Measurements from ENCODE around the gene MMAB.

MMAB gene

DNA sequence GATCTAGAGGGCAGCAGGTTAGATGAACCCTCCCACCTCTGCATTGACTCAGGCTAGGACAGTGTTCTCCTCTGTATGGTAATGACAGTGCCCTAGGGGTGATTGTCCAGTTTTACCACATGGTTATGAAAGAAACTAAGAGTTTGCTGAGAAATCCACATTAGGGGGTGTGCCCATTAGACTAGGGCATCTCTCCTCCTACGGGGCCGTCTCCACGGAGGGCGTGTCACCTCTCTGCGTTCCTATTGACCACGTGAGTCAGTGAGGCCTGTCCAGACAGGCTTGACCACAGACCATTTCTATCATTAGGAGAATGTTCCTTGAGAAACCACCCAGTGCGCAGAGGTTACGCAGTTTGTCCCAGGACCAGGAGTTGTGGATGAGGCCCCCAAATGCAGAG lies 8.6 kb upstream of the MMAB start:
- no peak for DNase-seq

DNA sequence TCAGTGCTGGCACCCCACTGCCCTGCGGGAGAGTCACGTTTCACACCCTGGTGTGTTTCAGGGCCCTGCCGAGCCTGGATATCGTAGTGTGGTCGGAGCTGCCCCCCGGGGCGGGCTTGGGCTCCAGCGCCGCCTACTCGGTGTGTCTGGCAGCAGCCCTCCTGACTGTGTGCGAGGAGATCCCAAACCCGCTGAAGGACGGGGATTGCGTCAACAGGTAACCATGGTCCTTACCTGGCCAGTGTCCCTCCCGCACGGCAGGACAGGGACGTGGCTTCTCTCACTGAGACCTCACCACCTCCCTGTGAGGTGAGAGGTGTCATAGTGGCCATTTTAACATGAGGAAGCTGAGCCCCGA lies 8.0 kb upstream of the MMAB start:
- no peak for DNase-seq

DNA sequence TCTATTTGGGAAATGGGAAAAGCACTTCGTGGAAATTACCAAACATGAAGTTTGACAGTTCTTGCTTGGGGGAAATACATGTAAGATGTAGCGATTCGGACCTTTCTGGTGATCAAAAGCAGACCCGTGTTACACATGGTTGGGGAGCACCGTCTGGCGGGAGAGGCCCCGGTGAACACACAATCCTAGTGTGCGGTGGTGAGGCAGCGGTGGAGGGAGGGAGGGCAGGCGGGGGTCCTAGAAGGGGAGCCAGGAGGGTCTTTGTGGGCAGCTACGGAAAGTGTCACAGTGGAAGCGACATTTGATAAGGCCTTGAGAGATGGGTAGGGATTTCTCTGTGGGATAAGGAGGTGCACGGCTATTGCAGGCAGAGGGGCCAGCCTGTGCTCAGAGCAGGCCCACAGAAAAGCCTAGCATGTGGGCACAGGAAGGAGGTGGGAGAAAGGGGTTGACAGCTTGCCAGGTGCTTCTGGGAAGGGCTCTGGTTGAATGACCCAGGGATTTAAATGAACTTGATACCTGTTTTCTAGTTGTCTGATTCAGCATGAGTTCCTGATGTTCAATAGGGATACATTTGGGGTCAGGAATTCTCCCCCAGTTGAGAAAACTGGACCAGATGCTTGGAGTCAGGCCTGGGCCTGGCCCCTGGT lies 7.5 kb upstream of the MMAB start:
- no peak for DNase-seq

DNA sequence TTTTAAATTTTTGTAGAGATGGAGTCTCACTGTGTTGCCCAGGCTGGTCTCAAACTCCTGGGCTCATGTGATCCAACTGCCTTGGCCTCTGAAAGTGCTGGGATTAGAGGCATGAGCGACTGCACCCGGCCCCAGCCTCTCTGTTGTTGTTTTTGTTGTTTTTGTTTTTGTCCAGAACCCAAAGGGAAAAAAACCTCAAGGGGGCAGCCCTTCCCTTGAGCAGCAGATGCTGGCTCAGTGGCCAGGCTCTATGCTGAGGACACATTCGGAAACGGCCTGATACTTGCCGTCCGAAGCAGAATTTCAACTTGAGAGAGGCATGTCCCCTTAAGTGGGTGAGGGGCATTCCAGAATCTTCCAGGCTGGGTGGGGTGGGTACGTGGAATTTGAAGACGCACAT lies 7.0 kb upstream of the MMAB start:
- no peak for DNase-seq

DNA sequence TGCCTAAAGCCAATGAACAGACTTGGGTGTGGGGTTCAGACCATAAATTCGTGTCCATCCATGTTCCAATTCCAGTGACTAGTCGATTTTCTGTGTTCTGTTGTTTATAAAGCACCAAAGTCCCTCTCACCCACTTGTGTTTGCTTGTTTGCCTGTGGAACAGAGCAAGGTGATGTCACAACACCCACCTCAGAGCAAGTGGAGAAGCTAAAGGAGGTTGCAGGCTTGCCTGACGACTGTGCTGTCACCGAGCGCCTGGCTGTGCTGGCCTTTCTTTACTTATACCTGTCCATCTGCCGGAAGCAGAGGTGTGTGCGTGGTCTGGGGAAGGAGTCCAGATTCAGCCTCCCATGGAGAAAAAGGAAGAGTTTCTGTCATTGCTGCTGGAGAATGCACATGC lies 6.3 kb upstream of the MMAB start:
- DNase-seq: no peak

DNA sequence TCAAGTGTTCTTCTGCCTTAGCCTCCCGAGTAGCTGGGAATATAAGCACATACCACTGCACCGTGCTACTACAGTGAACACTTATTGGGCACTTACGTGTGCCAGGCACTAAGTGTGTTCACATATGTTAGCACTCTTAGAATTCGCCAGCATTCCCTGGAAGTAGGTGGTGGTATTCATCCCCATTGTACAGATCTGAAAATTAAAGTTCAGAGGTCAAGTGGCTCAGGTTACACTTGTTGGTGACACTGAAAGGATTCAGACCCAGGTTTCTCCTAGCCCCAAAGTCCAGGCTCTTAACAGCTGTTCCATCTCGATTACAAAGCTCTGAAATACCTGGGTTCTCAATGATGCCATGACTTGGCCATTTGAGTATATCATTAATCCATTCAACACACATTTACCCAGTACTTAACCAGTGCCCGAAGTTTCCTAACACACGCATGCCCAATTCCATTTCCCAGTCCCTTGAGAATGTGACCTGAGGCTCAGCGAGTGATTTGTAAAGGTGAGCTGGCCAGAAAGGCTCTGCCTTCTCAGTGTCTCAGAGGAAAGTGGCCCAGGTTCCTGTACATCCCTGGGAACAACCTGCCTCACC lies 5.1 kb upstream of the MMAB start:
- DNase-seq: no peak

DNA sequence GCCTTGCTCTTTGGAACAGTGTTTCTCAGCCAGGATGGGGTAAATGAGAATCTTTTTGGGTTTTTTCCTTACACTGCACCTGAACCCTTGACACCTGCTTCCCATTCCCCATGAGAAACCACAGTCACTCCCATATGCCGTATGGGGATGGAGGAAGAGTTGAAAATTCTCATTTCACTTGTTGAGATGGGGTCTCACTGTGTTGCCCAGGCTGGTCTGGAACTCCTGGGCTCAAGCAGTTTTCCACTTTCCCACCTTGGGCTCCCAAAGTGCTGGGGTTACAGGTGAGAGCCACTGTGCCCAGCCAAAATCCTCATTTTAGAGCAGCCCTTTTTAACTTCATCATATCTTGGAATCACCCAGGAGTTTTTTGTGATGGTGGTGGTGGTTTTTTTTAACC lies 4.0 kb upstream of the MMAB start:
- no peak for DNase-seq

DNA sequence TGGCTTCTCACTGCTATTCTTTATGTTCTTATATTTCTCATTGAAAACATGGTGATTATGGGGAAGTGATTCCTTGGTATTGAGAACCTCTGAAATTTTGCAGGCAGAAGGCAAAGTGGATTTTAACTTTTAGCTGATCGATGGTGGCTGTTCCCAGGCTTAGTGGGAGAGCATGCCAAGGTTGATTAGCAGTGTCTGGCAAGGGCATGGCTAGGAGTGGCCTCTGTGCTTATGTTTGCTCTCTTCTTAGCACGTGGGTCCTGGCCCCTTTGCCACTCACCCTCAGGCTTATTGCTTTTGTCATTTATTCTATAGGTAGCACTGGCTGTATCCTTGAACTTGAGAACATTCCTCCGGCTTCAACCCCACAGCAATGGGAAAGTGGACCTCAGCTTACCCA lies 2.4 kb upstream of the MMAB start:
- no peak for DNase-seq

DNA sequence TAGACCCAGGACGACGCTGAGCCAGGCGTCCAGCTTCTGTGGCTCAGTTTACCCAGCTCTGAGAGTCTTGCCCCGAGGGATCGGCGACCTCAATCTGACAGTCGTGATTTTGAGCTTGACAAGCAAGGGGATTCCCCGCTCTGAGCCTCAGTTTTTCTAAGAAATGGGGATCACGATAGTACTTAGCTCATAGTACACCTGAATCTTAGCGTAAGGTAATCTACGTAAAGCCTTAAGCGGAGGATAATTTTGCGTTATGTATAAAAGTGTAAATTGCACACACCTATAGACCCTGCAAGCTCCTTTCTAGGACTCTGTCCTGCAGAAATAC lies 575 bp upstream of the MMAB start:
- DNase-seq: no peak

DNA sequence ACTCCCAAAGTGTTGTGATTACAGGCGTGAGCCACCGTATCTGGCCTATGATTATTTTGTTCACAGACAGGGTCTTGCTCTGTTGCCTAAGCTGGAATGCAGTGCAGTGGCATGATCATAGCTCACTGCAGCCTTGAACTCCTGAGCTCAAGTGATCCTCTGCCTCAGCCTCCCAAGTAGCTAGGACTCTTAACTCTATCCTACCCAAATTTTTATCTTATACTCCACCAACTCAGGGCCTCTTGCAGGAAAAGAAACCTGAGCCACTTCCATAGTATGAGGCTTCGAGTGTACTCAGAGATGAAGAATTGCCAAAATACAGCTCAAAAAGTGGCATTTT lies 828 bp downstream of the MMAB start:
- no peak for DNase-seq

DNA sequence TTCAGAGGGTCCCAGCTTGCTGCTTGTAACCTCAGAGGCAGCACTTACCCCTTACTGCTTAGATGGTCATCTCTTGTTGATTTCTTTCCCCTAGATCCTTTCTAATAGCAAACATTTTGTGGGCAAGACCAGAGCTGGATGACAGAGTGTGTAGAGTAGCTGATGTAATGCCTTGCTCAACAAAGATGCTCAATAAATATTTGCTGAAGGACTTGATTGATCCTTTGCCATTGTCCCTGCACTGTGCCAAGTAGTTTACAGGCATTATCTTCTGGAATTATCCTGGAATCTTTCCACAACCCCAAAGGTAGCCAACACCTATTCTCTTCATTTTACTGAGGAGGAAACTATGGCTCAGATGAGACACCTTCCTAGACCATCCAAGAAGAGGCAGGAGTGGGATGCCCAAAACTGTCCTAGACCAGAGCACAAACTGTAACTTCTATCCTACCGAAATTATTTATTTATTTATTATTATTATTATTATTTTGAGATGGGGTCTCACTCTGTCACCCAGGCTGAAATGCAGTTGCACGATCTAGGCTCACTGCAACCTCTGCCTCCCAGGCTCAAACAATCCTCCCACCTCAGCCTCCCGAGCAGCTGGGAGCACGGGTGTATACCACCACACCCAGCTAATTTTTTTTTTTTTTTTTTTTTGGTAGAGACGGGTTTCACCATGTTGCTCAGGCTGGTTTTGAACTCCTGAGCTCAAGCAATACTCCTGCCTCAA lies 1.4 kb downstream of the MMAB start:
- DNase-seq: no peak

DNA sequence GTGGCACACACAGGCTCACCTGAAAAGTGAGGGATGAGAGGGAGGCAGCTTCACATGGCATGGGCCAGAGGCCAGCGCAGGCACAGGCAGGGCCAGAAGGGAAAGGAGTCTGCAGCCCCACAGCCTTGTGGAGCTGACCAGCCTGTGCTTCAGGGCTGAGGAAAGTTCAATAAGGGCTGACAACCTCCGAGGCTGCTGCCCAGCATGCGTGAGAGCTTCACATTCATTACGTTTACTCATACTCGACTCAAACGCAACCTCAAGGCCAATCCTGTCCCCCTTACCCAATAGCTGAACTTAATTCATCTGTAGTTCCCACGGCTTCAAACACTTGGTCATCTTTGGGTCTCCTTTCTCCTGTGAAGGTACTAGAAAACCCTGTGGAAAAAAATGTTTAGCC lies 4.8 kb downstream of the MMAB start:
- DNase-seq: no peak

DNA sequence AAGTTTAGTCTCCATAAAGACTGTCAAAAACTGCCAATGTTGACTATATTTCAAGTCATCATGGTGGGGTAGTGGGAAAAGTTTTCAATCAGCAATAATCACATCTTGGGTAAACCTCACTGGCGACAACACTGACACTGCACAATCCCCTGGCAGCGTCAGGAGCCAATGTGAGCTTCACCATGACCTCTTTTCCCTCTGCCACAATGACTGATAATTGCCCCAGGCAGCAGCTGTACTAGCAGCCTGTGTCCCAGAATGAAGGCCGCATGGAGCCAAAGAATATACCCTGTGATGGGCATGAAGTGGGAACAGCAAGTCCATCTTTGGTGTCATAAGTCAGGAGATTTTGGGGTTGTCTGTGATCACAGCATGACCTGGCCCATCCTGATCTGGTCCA lies 5.3 kb downstream of the MMAB start:
- no peak for DNase-seq

DNA sequence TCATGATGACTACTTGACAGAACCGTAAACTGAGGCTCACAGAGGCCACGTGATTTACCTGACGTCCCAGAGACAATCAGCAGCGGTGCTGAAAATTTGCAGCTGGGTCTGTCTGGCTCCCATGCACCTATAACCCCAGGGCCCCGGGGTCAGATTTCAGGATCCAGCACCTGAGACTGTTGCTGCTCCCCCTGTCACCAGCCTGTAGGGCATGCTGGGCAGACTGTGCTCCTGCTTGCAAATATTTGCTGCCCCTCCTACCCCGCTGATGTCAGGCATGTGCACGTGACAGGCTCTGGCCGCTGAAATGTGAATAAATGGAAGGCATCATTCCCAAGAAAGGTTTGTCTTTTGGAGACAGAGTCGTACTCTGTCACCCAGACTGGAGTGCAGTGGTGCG lies 6.0 kb downstream of the MMAB start:
- DNase-seq: no peak

DNA sequence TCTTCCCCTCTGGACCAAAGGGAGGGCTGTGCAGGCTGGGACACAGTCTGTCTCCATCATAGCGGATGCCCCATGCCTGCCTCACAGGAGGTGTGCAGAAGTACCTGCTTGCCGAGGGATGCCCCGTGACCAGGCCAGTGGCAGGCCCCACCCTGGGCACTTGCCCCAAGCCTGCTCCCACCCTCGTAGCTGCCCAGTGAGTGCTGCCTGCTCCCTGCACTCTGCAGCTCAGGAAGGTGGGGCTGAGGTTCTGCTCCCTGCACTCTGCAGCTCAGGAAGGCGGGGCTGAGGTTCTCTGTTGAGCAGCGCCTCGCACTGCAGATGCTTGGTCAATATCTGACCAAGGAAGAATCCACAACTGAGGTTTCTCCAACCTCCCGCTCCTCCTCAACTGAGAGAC lies 6.9 kb downstream of the MMAB start:
- no peak for DNase-seq

DNA sequence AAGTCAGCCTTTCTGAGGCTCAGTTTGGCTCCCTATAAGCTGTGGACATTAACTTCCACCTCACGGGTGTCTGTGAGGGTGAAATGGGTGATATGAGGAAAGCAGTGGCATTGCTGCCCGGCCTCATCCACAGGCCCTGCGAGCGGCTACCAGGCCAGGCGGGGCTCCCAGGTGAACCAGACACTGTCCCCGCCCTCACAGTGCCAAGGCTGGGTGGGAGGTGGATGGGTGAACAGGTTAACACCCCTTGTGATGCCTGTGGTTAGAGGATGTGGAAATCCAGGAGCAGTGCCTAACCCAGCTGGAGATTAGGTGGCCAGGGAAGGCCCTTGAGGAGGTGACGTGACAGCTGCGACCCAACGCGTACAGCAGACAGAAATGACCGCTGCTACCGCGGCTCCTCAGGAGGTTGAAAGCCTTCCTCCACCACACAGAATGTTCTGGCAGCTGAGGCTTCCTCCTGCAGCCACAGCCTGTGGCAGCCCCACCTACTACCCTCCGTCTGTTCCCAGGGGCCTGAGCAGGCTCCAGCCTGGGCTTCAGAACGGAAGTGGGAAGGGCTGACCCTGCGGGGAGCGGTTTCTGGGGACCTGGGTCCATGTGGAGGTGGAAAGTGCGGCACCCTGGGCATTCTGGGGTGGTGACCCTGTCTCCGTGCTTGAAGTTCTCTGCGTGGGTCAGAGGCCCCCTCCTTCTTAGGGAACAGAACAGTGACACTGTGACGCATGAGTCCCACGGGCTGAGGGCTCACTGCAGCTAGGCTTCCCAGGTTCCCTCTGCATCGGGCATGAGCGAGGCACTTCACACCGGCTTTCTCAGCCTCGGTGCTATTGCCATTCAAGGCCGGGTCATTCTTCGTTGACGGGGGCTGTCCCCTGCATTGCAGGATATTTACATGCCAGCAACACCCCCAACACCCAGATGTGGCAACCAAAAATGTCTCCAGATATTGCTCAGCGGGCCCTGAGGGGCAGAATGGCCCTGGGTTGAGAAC lies 9.7 kb downstream of the MMAB start:
- no peak for DNase-seq

DNA sequence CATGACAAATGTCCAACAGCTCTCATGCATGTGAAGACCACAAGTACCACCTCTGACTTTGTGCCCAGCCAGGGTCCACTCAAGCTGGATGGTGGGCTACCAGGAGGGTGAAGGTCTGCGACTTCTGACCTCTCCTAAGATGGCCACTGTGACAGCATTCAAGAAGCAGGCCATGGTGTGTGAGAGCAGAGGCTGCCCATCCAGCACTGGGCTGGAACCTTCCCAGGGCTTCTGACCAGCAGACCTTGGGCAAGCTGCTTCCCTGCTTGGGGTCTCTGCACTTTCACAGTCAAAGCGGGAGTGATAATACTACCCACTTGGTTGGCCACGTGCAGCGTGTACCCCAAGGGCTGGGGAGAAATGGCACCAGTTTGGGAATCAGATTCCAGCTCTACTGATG lies 10.4 kb downstream of the MMAB start:
- no peak for DNase-seq

DNA sequence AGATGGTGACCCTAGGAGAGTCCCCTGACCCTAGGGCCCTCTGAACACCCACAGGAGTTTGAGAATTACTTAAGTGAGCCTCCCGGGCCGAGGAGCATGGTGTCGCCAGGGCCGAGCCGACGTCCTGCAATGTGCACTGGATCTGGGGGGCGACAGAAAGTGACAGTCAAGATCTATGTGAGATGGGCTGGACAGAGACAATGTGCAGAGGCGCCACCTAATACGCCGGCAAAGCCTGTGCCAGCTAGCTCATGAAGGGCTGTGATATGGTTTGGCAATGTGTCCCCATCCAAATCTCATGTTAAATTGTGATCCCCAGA lies 11.6 kb downstream of the MMAB start:
- no peak for DNase-seq

DNA sequence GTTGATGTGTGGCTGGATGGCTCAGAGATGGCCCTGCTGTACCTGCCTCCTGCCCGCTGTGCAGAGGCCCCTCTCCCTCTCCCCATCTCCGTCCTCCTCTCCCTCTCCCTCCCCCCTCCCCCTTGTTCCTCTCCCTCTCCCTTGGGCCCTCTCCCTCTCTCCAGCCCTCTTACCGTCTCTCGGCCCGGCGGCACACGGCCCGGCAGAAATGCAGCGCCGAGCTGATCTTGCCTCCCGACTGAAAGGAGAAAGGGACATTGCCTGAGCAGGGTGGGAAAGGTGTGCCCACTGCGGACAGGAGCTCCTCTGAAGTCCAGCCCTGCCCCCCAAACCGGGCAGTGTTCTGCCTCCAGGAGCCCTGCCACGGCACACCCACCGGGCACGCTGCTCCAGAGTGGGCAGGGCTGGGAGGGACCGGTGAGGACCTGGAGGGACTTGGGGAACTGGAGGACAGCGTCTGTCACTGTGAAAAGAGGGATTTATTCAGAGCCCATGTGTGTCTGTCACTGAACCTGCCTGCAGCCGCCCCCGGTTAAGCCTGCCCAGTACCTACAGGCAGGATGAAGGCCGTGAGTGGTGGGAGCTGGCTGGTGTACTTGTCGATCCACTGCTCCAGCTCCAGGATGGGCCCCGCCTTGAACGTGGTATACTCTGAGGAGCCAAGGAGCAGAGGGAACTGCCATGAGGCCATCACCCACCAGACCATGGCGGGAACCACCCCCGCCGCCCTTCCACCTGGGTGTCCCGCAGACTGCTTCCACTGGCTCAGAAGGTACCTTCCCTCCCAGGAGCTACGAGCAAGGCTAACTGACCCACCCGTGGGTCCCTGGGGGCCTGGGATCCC lies 12.2 kb downstream of the MMAB start:
- DNase-seq: no peak

DNA sequence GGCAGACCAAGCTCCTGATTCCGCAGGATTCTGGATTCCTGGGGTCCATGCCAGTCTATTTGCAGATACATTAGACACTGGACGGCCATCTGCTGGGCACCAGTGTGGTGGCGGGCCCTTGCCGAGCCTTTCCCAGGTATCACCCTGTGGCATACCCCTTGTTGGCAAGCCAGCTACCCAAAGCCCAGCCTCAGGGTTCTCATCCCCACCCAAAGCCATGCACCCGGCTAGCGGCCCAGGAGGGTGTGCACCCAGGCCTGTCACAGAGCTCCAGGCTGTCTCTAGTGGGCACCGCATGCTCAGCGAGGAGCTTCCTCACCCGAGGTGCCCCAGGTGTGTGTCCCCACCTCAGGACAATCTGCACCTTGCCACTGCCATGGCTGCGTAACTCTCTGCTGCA lies 13.7 kb downstream of the MMAB start:
- DNase-seq: no peak

DNA sequence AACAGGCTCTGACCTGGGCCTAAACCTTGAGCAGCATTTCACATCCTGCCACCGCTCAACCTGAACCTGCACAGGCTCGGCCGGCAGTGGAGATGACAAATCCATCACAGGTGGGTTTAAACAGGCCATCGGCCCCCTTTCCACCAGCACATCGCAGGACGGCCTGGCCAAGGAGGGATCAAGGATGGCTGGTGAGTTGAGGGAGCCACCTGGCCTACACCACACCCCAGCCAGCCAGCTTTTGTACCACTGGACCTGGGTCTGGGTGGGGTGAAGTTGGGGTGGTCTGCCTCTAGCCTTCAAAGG lies 14.2 kb downstream of the MMAB start:
- DNase-seq: no peak

DNA sequence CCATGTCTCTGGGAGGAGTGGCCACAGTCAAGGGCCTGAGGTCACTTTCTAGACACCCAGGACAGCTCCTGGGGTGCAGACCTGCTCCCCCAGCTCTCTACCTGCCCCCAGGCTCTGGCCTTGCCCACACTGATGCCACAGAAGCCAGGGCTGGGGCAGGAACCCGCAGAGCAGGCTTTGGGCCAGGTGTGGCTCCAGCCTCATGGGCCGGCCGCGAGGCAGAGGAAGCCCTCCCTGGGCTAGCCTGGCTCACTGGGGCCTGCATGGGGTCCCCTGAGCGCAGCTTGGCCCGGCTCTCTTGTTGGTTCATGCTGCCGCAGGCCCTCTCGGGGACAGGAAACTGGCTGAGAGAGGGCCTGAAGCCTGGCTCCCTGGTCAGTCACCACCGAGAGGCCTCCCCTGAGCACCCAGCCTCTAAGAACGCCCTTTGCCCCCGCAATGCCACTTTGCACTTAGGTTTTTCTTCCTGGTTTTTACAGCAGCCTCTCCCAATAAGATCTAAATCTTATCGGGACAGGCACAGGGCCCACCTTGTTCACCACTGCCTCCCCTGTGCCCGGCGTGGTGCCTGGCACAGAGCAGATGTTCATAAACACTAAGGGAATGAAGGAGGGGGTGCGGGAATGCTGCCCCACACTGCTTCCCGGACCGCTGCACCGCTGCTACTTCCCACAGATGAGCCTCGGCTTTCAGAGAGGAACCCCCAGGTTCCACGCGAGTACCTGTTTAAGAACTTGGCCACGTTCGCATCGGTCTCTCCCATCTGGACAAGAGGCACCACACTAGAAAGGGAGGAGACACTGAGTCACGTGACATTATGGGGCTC lies 14.7 kb downstream of the MMAB start:
- DNase-seq: no peak
